ENCODE results near the gene KCNN3.
"Not testable (repeated sequence)": the region's sequence is repeated elsewhere in the genome, so short reads cannot be mapped to it uniquely, and the experiment has no call there.

Gene KCNN3

GRCh38 chr1:154870115-154870571 is at the start of gene KCNN3:
KCNN3 (minus strand) TSS chr1:154870281; CDS start chr1:154869964, 317 bp downstream.
- peak; percentile 86 to 88 for DNase-seq

- DNase-seq, result no peak
These were observed 43.2 kb upstream of the KCNN3 start for GRCh38 chr1:154913273-154913672.

- DNase-seq, result no peak
These were observed 42.7 kb upstream of the KCNN3 start for GRCh38 chr1:154912755-154913154.

- DNase-seq, result no peak
These were observed 41.8 kb upstream of the KCNN3 start for GRCh38 chr1:154911691-154912550.

GRCh38 chr1:154910851-154911250 is 40.8 kb upstream of the KCNN3 start:
- no peak for DNase-seq

- DNase-seq, result no peak
These were observed 38.9 kb upstream of the KCNN3 start for GRCh38 chr1:154908937-154909336.

- not testable (repeated sequence) for DNase-seq
These were observed 38.0 kb upstream of the KCNN3 start for GRCh38 chr1:154908129-154908528.

GRCh38 chr1:154906621-154907081 is 36.6 kb upstream of the KCNN3 start:
- DNase-seq, result no peak

GRCh38 chr1:154902938-154903566 is 33.0 kb upstream of the KCNN3 start:
- no peak for DNase-seq

GRCh38 chr1:154901591-154901990 is 31.5 kb upstream of the KCNN3 start:
- no peak for DNase-seq

GRCh38 chr1:154899041-154899440 is 29.0 kb upstream of the KCNN3 start:
- no peak for DNase-seq

GRCh38 chr1:154896771-154897286 is 26.7 kb upstream of the KCNN3 start:
- no peak for DNase-seq

GRCh38 chr1:154895798-154896197 is 25.7 kb upstream of the KCNN3 start:
- no peak for DNase-seq

- DNase-seq, result no peak
These were observed 21.4 kb upstream of the KCNN3 start for GRCh38 chr1:154891452-154891851.

- no peak for DNase-seq
These were observed 18.7 kb upstream of the KCNN3 start for GRCh38 chr1:154888757-154889156.

- no peak for DNase-seq
These were observed 16.4 kb upstream of the KCNN3 start for GRCh38 chr1:154886281-154887015.

GRCh38 chr1:154884869-154885701 is 15.0 kb upstream of the KCNN3 start:
- DNase-seq, result no peak

- DNase-seq, result no peak
These were observed 14.1 kb upstream of the KCNN3 start for GRCh38 chr1:154883919-154884868.

- DNase-seq, result no peak
These were observed 11.9 kb upstream of the KCNN3 start for GRCh38 chr1:154881820-154882535.

- no peak for DNase-seq
These were observed 10.6 kb upstream of the KCNN3 start for GRCh38 chr1:154880671-154881070.

Data from NCI-H1930 (cell line).